Stimulated activated CD4-positive, alpha-beta T cell treated with anti-CD3 and anti-CD28 coated beads, Interleukin-1b, Interleukin-23, amount 100 ng/mL, for 1 hour (primary cell): ENCODE results near the gene ZNF407.

Experiments used
- DNase-seq, 2 donors: peaks; one replicate each; pipeline ENCODE4 v3.0.0-alpha.2; 2020; ENCODE audit warnings: low read depth in 2 of 2

ZNF407 gene

GRCh38 chr18:75008186-75008585 is 410.5 kb downstream of the ZNF407 start:
- DNase-seq = no peak

- no peak for DNase-seq
These were observed 411.6 kb downstream of the ZNF407 start for GRCh38 chr18:75009296-75009695.

- DNase-seq = no peak
These were observed 412.2 kb downstream of the ZNF407 start for GRCh38 chr18:75009878-75010277.

GRCh38 chr18:75010278-75010677 is 412.6 kb downstream of the ZNF407 start:
- no peak for DNase-seq

GRCh38 chr18:75010689-75011088 is 413.0 kb downstream of the ZNF407 start:
- no peak for DNase-seq

- no peak for DNase-seq
These were observed 418.5 kb downstream of the ZNF407 start for GRCh38 chr18:75016025-75016717.

GRCh38 chr18:75023473-75023872 is 425.8 kb downstream of the ZNF407 start:
- DNase-seq = no peak

- no peak for DNase-seq
These were observed 427.2 kb downstream of the ZNF407 start for GRCh38 chr18:75024871-75025270.

- no peak for DNase-seq
These were observed 427.9 kb downstream of the ZNF407 start for GRCh38 chr18:75025573-75025972.

GRCh38 chr18:75029481-75029880 is 431.8 kb downstream of the ZNF407 start:
- no peak for DNase-seq

- DNase-seq = no peak
These were observed 434.1 kb downstream of the ZNF407 start for GRCh38 chr18:75031717-75032317.

GRCh38 chr18:75033516-75033915 is 435.8 kb downstream of the ZNF407 start:
- no peak for DNase-seq

GRCh38 chr18:75034937-75035336 is 437.3 kb downstream of the ZNF407 start:
- no peak for DNase-seq

- DNase-seq = no peak
These were observed 438.3 kb downstream of the ZNF407 start for GRCh38 chr18:75035928-75036327.

- DNase-seq = no peak
These were observed 439.4 kb downstream of the ZNF407 start for GRCh38 chr18:75036917-75037688.

GRCh38 chr18:75037689-75037955 is 440.0 kb downstream of the ZNF407 start:
- no peak for DNase-seq

- DNase-seq = no peak
These were observed 443.9 kb downstream of the ZNF407 start for GRCh38 chr18:75041586-75041985.

- no peak for DNase-seq
These were observed 445.8 kb downstream of the ZNF407 start for GRCh38 chr18:75043478-75043877.

- DNase-seq = no peak
These were observed 446.6 kb downstream of the ZNF407 start for GRCh38 chr18:75044296-75044695.

GRCh38 chr18:75044791-75045190 is 447.1 kb downstream of the ZNF407 start:
- no peak for DNase-seq

- DNase-seq = no peak
These were observed 447.6 kb downstream of the ZNF407 start for GRCh38 chr18:75045272-75045671.

GRCh38 chr18:75047240-75047961 is 449.7 kb downstream of the ZNF407 start:
- no peak for DNase-seq
